Retinal pigment epithelial cell (primary cell): ENCODE data around the gene SLC39A9.

Experiments used
- DNase-seq: peaks from one replicate; pipeline ENCODE4 v3.0.0-alpha.2; 2010; ENCODE audit warnings: low read depth
- H3K4me3 ChIP-seq: 2 replicates; pipeline ENCODE4 v1.5.1; 2011; ENCODE audit warnings: mild to moderate bottlenecking, low read length, control low read depth, moderate library complexity
- CTCF ChIP-seq: conservative IDR thresholded peaks from 2 replicates; pipeline ENCODE4 v1.5.1; 2011; ENCODE audit warnings: low read depth, low read length, control low read depth, inconsistent platforms

The SLC39A9 gene

GRCh38 chr14:69460093-69460701 lies 61.7 kb downstream of the SLC39A9 start:
- DNase-seq, result peak; percentile 43
- no peak overlapping the region for H3K4me3 ChIP-seq
- peak; percentile 85 for TF ChIP-seq CTCF

- TF ChIP-seq CTCF, result no peak
- no peak overlapping the region for H3K4me3 ChIP-seq
- no peak for DNase-seq
Observed at GRCh38 chr14:69464379-69464778, 65.9 kb downstream of the SLC39A9 start.

GRCh38 chr14:69464829-69465228 lies 66.3 kb downstream of the SLC39A9 start:
- DNase-seq, result no peak
- no peak for TF ChIP-seq CTCF
- no peak overlapping the region for H3K4me3 ChIP-seq

GRCh38 chr14:69468949-69469348 lies 70.5 kb downstream of the SLC39A9 start:
- no peak for DNase-seq
- H3K4me3 ChIP-seq, result no peak overlapping the region
- no peak for TF ChIP-seq CTCF

GRCh38 chr14:69471436-69471835 lies 72.9 kb downstream of the SLC39A9 start:
- TF ChIP-seq CTCF, result no peak
- H3K4me3 ChIP-seq, result no peak overlapping the region
- DNase-seq, result no peak

GRCh38 chr14:69471916-69472315 lies 73.4 kb downstream of the SLC39A9 start:
- H3K4me3 ChIP-seq, result no peak overlapping the region
- DNase-seq, result no peak
- no peak for TF ChIP-seq CTCF

- H3K4me3 ChIP-seq, result no peak overlapping the region
- TF ChIP-seq CTCF, result no peak
- DNase-seq, result no peak
Observed at GRCh38 chr14:69473260-69473659, 74.8 kb downstream of the SLC39A9 start.
